Trophoblast cell (in vitro differentiated cells and primary cell): ENCODE results near the gene GJB2.

ENCODE experiments used
- DNase-seq, 2 donors: peaks; one replicate each; pipeline ENCODE4 v3.0.0-alpha.2; 2016
- H2AFZ ChIP-seq: 2 replicates; pipeline ENCODE4 v1.6.1; 2013; ENCODE audit warnings: low read length, moderate library complexity, mild to moderate bottlenecking; ENCODE audit not compliant: insufficient read depth, poor library complexity
- H2AK5ac ChIP-seq: 2 replicates; pipeline ENCODE4 v1.6.1; 2013; ENCODE audit warnings: mild to moderate bottlenecking, low read length
- H2BK120ac ChIP-seq: 2 replicates; pipeline ENCODE4 v1.6.1; 2013; ENCODE audit warnings: low read length, mild to moderate bottlenecking, moderate library complexity; ENCODE audit not compliant: insufficient read depth, poor library complexity
- H2BK12ac ChIP-seq: 2 replicates; pipeline ENCODE4 v1.6.1; 2013; ENCODE audit warnings: mild to moderate bottlenecking, low read length, moderate library complexity
- H2BK5ac ChIP-seq: 2 replicates; pipeline ENCODE4 v1.6.1; 2013; ENCODE audit warnings: low read length, low read depth, moderate library complexity, mild to moderate bottlenecking; ENCODE audit not compliant: poor library complexity
- H3K14ac ChIP-seq: 2 replicates; pipeline ENCODE4 v1.6.1; 2013; ENCODE audit warnings: mild to moderate bottlenecking, low read length
- H3K18ac ChIP-seq: 2 replicates; pipeline ENCODE4 v1.6.1; 2013; ENCODE audit warnings: mild to moderate bottlenecking, low read length
- H3K23ac ChIP-seq: 2 replicates; pipeline ENCODE4 v1.6.1; 2013; ENCODE audit warnings: low read length
- H3K27ac ChIP-seq: 2 replicates; pipeline ENCODE4 v1.5.1; 2013; ENCODE audit warnings: low read depth, mild to moderate bottlenecking, inconsistent platforms, low read length, moderate library complexity
- H3K27me3 ChIP-seq: 2 replicates; pipeline ENCODE4 v1.6.1; 2013; ENCODE audit warnings: inconsistent platforms, mild to moderate bottlenecking, low read length, moderate library complexity; ENCODE audit not compliant: insufficient read depth
- H3K36me3 ChIP-seq, 2 experiments: 1 replicate in 1 of 2; 2 replicates in 1 of 2; pipeline ENCODE4 v1.6.1; 2013; ENCODE audit warnings: low read length in 2 of 2, mild to moderate bottlenecking in 2 of 2, moderate library complexity in 1 of 2; ENCODE audit not compliant: insufficient read depth in 2 of 2, control insufficient read depth in 1 of 2
- H3K4ac ChIP-seq: 2 replicates; pipeline ENCODE4 v1.6.1; 2013; ENCODE audit warnings: low read depth, mild to moderate bottlenecking, low read length, moderate library complexity
- H3K4me1 ChIP-seq, 2 experiments: 1 replicate in 1 of 2; 2 replicates in 1 of 2; pipeline ENCODE4 v1.6.1; 2013; ENCODE audit warnings: low read length in 2 of 2, mild to moderate bottlenecking in 2 of 2, moderate library complexity in 1 of 2; ENCODE audit not compliant: insufficient read depth in 2 of 2, control insufficient read depth in 1 of 2
- H3K4me2 ChIP-seq: 2 replicates; pipeline ENCODE4 v1.6.1; 2013; ENCODE audit warnings: inconsistent platforms, mild to moderate bottlenecking, low read length, moderate library complexity
- H3K4me3 ChIP-seq: 2 replicates; pipeline ENCODE4 v1.5.1; 2013; ENCODE audit warnings: mild to moderate bottlenecking, low read depth, low read length, inconsistent platforms
- H3K79me1 ChIP-seq: one replicate; pipeline ENCODE4 v1.6.1; 2013; ENCODE audit warnings: low read length
- H3K79me2 ChIP-seq: 2 replicates; pipeline ENCODE4 v1.6.1; 2013; ENCODE audit warnings: low read length, mild to moderate bottlenecking; ENCODE audit not compliant: control insufficient read depth, insufficient read depth, poor library complexity
- H3K9ac ChIP-seq: 2 replicates; pipeline ENCODE4 v1.6.1; 2013; ENCODE audit warnings: mild to moderate bottlenecking, low read length
- H3K9me3 ChIP-seq: 2 replicates; pipeline ENCODE4 v1.6.1; 2013; ENCODE audit warnings: low read depth, mild to moderate bottlenecking, control low read depth, inconsistent platforms, low read length; ENCODE audit not compliant: insufficient read depth
- H4K12ac ChIP-seq: 2 replicates; pipeline ENCODE4 v1.6.1; 2013; ENCODE audit warnings: low read depth, mild to moderate bottlenecking, low read length, moderate library complexity
- H4K8ac ChIP-seq: 2 replicates; pipeline ENCODE4 v1.6.1; 2013; ENCODE audit warnings: low read depth, mild to moderate bottlenecking, low read length, moderate library complexity
- H4K91ac ChIP-seq: one replicate; pipeline ENCODE4 v1.6.1; 2013; ENCODE audit warnings: low read depth, mild to moderate bottlenecking, low read length, moderate library complexity
- WGBS: extraction: QIAGEN DNeasy Blood & Tissue Kit; methylation state at CpG from one replicate; pipeline ENCODE4 v1.1.7; 2013; ENCODE audit warnings: missing lambda C conversion rate; ENCODE audit not compliant: insufficient read length, insufficient coverage; ENCODE audit errors: extremely low coverage; 5-methylcytosine and 5-hydroxymethylcytosine counted together

GJB2 gene

GRCh38 chr13:20222553-20222952 is 29.8 kb upstream of the GJB2 start:
- Histone ChIP-seq H3K27ac (no peak overlapping the region), H3K27me3 (no peaks in the 10 kb centered on the region), H2AK5ac (no peak overlapping the region), H3K36me3 (no peaks in the 10 kb centered on the region), H3K4me2 (no peak overlapping the region), H3K9ac (no peak overlapping the region), H3K4me1 (no peaks in the 10 kb centered on the region), H2BK120ac (no peak overlapping the region), H3K9me3 (peaks cover 1% of the 10 kb centered on the region), H3K4me3 (no peak overlapping the region), H4K8ac (no peak overlapping the region), H3K4ac (no peak overlapping the region), H3K18ac (no peak overlapping the region), H3K79me1 (no peaks in the 10 kb centered on the region), H2BK12ac (no peak overlapping the region), H4K91ac (no peak overlapping the region), H3K23ac (no peak overlapping the region), H2BK5ac (no peak overlapping the region), H3K79me2 (no peaks in the 10 kb centered on the region), H2AFZ (no peak overlapping the region), H4K12ac (no peak overlapping the region), H3K14ac (no peak overlapping the region)
- WGBS = no CpG with 5 or more reads among the region's 5 CpGs
- no peak for DNase-seq

- H3K14ac ChIP-seq = no peak overlapping the region
- no CpG with 5 or more reads among the region's 6 CpGs for WGBS
- no peaks in the 10 kb centered on the region for H3K79me1 ChIP-seq
- no peak overlapping the region for H2BK12ac ChIP-seq
- H3K4me1 ChIP-seq = no peaks in the 10 kb centered on the region
- peak; percentile 13 to 25 for DNase-seq
- no peak overlapping the region for H3K4ac ChIP-seq
- no peaks in the 10 kb centered on the region for H3K27me3 ChIP-seq
- no peak overlapping the region for H4K12ac ChIP-seq
- peak overlapping the region; percentile 56 for H3K9ac ChIP-seq
- no peak overlapping the region for H3K27ac ChIP-seq
- no peak overlapping the region for H3K4me3 ChIP-seq
- H2BK5ac ChIP-seq = no peak overlapping the region
- no peak overlapping the region for H3K23ac ChIP-seq
- no peak overlapping the region for H2AFZ ChIP-seq
- no peaks in the 10 kb centered on the region for H3K36me3 ChIP-seq
- H2BK120ac ChIP-seq = no peak overlapping the region
- H4K8ac ChIP-seq = no peak overlapping the region
- H2AK5ac ChIP-seq = no peak overlapping the region
- no peak overlapping the region for H4K91ac ChIP-seq
- no peaks in the 10 kb centered on the region for H3K79me2 ChIP-seq
- H3K4me2 ChIP-seq = no peak overlapping the region
- H3K18ac ChIP-seq = no peak overlapping the region
- no peaks in the 10 kb centered on the region for H3K9me3 ChIP-seq
Observed at GRCh38 chr13:20221772-20222171, 29.0 kb upstream of the GJB2 start.

- H2BK12ac ChIP-seq = no peak overlapping the region
- H2AFZ ChIP-seq = no peak overlapping the region
- no peak overlapping the region for H2BK5ac ChIP-seq
- no peak overlapping the region for H3K4ac ChIP-seq
- H3K9ac ChIP-seq = no peak overlapping the region
- H3K14ac ChIP-seq = no peak overlapping the region
- no peak overlapping the region for H2BK120ac ChIP-seq
- no peak overlapping the region for H3K23ac ChIP-seq
- no peaks in the 10 kb centered on the region for H3K79me2 ChIP-seq
- H3K4me1 ChIP-seq = no peaks in the 10 kb centered on the region
- no peak overlapping the region for H2AK5ac ChIP-seq
- no peaks in the 10 kb centered on the region for H3K27me3 ChIP-seq
- no peaks in the 10 kb centered on the region for H3K36me3 ChIP-seq
- no peaks in the 10 kb centered on the region for H3K79me1 ChIP-seq
- no peak overlapping the region for H3K27ac ChIP-seq
- H3K4me2 ChIP-seq = no peak overlapping the region
- DNase-seq = no peak
- H3K9me3 ChIP-seq = no peaks in the 10 kb centered on the region
- no peak overlapping the region for H3K18ac ChIP-seq
- H4K12ac ChIP-seq = no peak overlapping the region
- H4K91ac ChIP-seq = no peak overlapping the region
- H4K8ac ChIP-seq = no peak overlapping the region
- no peak overlapping the region for H3K4me3 ChIP-seq
Observed at GRCh38 chr13:20219577-20219976, 26.8 kb upstream of the GJB2 start.

GRCh38 chr13:20217168-20217567 is 24.4 kb upstream of the GJB2 start:
- Histone ChIP-seq H4K91ac (no peak overlapping the region), H3K79me1 (no peaks in the 10 kb centered on the region), H3K14ac (no peak overlapping the region), H3K18ac (no peak overlapping the region), H3K79me2 (no peaks in the 10 kb centered on the region), H3K23ac (no peak overlapping the region), H3K4me2 (no peak overlapping the region), H4K12ac (no peak overlapping the region), H2BK5ac (no peak overlapping the region), H4K8ac (no peak overlapping the region), H2BK12ac (no peak overlapping the region), H3K9ac (no peak overlapping the region), H2AFZ (no peak overlapping the region), H2AK5ac (no peak overlapping the region), H3K4me1 (no peaks in the 10 kb centered on the region), H2BK120ac (no peak overlapping the region), H3K27ac (no peak overlapping the region), H3K36me3 (no peaks in the 10 kb centered on the region), H3K4me3 (no peak overlapping the region), H3K4ac (no peak overlapping the region), H3K9me3 (no peaks in the 10 kb centered on the region), H3K27me3 (no peaks in the 10 kb centered on the region)
- no peak for DNase-seq
- WGBS = no CpG with 5 or more reads among the region's 3 CpGs
